HG02840 (cell line): ENCODE results near the gene KDELR1.

Source experiments
- ATAC-seq: cut with Tn5 transposase; IDR thresholded peaks from one replicate; pipeline ENCODE4 v1.9.1; 2021; ENCODE audit warnings: mild to moderate bottlenecking, moderate library complexity, moderate number of reproducible peaks; ENCODE audit not compliant: unreplicated experiment, low FRiP score

KDELR1 gene

GRCh38 chr19:48346191-48346590 lies 45.2 kb downstream of the KDELR1 start:
- ATAC-seq, result no peak

GRCh38 chr19:48344892-48345291 lies 46.5 kb downstream of the KDELR1 start:
- ATAC-seq, result no peak

- ATAC-seq, result no peak
These were observed 48.4 kb downstream of the KDELR1 start for GRCh38 chr19:48342841-48343540.

- no peak for ATAC-seq
These were observed 49.0 kb downstream of the KDELR1 start for GRCh38 chr19:48342414-48342738.

- ATAC-seq, result no peak
These were observed 49.6 kb downstream of the KDELR1 start for GRCh38 chr19:48341515-48342413.

GRCh38 chr19:48340995-48341394 lies 50.4 kb downstream of the KDELR1 start:
- no peak for ATAC-seq

DNA sequence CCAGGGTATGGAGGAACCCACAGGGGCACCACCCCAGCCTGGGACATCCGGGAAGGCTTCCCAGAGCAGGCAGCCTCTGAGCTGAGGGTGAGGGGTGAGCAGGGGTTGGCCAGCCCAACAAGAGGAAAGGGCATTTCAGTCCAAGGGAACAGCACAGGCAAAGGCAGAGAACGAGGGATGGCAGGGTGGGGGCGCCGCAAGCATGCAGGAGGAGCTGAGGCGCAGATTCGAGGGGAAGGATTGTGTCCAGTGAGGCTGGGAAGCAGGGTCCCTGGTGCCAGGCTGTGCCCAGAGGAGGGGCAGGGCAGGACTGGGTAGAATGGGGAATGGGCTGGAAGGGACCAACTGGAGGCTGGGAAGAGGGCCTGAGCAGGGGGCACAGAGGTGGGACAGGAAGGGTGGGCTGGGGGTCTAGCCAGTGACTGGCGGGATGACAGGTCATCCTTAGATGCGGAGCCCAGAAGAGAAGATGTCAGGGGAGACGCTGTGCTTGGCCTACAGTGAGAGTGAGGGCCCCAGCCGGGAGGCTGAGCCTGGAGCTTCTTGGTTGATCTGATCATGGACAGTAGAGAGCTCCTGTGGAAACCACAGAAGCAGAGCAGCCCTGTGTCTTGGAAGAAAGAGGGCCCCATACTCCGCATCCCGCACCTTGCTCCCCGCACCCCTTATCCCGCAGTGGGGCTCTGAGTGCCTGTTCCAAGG lies 52.4 kb downstream of the KDELR1 start:
- no peak for ATAC-seq

- ATAC-seq, result no peak
These were observed 53.0 kb downstream of the KDELR1 start for GRCh38 chr19:48338253-48338755.

DNA sequence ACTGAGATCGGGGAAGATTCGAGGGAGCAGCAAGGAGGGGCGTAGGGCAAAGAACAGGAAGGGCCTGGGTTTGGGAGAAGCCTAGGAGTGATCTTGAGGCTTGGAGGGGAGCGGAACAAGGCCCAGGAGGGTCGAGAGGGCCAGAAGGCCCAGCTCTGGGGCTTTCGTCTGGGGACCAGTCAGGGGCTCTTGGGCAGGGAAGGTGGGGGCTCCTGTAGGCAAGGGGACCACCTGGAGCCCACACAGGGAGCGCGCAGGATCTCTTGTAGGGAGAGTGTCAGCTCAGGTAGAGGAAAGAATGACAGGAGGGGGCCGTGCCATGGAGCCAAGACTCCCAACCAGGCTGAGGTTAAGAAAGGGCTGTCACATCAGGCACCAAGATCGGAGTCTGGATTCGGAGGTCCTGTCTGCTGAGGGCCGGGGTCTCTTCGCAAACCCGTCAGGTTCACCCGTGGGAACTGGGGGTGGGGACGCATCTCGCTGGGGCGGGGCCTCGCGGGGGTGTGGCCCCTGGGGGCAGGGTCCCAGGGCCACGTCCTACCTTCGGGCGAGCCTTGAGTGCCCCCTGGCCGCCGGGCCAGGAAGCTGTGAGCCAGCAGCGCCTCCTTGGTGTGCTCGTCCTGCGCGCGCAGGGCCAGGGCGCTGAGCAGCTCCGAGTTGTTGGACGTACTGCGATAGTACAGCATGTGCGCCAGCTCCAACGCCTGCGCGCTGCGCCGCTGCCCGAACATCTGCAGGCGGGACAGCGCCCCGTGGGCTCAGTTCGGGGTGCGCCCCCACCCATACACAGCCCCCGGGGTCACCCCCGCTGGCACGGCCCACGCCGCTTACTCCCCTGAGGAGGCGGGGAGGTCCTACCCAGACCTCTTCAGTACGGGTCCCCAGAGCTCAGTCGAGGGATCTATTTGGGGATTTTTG lies 57.6 kb downstream of the KDELR1 start:
- peak; percentile 39 for ATAC-seq

- ATAC-seq, result peak; percentile 61
These were observed 58.5 kb downstream of the KDELR1 start for GRCh38 chr19:48332662-48333466.
